ENCODE measurements around the gene DAGLA.

DNA sequence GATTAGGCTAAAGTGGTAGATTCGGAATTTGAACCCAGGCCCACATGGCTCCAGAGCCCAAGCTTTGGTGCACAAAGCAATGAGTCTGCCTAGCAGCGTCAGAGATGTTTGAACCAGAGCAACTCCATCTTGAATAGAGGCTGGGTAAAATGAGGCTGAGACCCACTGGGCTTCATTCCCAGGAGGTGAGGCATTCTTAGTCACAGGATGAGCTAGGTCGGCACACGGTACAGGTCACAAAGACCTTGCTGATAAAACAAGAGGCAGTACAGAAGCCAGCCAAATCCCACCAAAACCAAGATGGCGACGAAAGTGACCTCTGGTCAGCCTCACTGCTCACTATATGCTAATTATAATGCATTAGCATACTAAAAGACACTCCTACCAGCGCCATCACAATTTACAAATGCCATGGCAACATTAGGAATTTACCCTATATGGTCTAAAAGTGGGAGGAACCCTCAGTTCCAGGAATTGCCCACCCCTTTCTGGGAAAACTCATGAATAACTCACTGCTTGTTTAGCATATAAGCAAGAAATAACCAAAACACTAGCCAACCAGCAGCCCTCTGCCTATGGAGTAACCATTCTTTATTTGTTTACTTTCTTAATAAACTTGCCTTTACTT lies 40.3 kb upstream of the DAGLA start:
- TF ChIP-seq CTCF (IDR thresholded peaks at IDR 0.05): no peak
- no peak for TF ChIP-seq EZH2 (IDR thresholded peaks at IDR 0.05; ENCODE audit: borderline replicate concordance, insufficient read depth, low read depth, low read length, poor library complexity, severe bottlenecking)
